ENCODE results near the gene ABCA12.

GRCh38 chr2:214904176-214904575, 234.2 kb downstream of the ABCA12 start:
- TF ChIP-seq, protein P1, sequence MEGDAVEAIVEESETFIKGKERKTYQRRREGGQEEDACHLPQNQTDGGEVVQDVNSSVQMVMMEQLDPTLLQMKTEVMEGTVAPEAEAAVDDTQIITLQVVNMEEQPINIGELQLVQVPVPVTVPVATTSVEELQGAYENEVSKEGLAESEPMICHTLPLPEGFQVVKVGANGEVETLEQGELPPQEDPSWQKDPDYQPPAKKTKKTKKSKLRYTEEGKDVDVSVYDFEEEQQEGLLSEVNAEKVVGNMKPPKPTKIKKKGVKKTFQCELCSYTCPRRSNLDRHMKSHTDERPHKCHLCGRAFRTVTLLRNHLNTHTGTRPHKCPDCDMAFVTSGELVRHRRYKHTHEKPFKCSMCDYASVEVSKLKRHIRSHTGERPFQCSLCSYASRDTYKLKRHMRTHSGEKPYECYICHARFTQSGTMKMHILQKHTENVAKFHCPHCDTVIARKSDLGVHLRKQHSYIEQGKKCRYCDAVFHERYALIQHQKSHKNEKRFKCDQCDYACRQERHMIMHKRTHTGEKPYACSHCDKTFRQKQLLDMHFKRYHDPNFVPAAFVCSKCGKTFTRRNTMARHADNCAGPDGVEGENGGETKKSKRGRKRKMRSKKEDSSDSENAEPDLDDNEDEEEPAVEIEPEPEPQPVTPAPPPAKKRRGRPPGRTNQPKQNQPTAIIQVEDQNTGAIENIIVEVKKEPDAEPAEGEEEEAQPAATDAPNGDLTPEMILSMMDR (IDR thresholded peaks at IDR 0.05): no peak
- TF ChIP-seq POLR2A (IDR thresholded peaks at IDR 0.05): no peak

Data from tibial nerve (tissue), 3 donors.